GM12872 (cell line): Measurements from ENCODE around the gene DSN1.
A peak's percentile ranks its signal among the peaks of the same experiment; 100 is the strongest.

ENCODE experiments used
- TF ChIP-seq, protein P1 (sequence below): IDR thresholded peaks from 3 replicates; pipeline ENCODE4 v1.5.1; 2011; ENCODE audit warnings: low read depth, mild to moderate bottlenecking, low read length, moderate library complexity; ENCODE audit not compliant: insufficient read depth

The DSN1 gene

GRCh38 chr20:36741072-36741471 is 32.5 kb downstream of the DSN1 start:
- TF ChIP-seq, protein P1, sequence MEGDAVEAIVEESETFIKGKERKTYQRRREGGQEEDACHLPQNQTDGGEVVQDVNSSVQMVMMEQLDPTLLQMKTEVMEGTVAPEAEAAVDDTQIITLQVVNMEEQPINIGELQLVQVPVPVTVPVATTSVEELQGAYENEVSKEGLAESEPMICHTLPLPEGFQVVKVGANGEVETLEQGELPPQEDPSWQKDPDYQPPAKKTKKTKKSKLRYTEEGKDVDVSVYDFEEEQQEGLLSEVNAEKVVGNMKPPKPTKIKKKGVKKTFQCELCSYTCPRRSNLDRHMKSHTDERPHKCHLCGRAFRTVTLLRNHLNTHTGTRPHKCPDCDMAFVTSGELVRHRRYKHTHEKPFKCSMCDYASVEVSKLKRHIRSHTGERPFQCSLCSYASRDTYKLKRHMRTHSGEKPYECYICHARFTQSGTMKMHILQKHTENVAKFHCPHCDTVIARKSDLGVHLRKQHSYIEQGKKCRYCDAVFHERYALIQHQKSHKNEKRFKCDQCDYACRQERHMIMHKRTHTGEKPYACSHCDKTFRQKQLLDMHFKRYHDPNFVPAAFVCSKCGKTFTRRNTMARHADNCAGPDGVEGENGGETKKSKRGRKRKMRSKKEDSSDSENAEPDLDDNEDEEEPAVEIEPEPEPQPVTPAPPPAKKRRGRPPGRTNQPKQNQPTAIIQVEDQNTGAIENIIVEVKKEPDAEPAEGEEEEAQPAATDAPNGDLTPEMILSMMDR: no peak

GRCh38 chr20:36737183-36737499 is 36.4 kb downstream of the DSN1 start:
- TF ChIP-seq, protein P1: no peak

- TF ChIP-seq, protein P1: no peak
Measured at GRCh38 chr20:36736451-36737182, 36.9 kb downstream of the DSN1 start.

DNA sequence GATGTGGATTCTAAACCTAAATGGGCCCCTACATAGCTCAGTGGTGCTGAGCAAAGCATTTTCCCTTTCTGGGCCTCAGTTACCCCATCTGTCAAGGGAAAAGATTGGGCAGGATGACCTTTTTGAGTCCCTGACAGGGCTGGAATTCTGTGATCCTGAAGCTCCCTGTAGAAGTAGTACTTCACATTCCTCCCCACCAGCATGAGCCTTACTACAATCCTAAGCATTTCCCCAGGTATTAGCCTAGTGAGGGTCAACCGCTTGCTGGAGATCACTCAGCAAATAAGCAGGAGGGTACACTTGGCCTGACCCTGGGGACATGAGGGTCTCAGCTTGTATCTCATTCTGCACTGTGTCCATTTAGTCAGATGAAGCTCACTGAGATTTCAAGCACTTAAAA is 41.1 kb downstream of the DSN1 start:
- TF ChIP-seq, protein P1: no peak

DNA sequence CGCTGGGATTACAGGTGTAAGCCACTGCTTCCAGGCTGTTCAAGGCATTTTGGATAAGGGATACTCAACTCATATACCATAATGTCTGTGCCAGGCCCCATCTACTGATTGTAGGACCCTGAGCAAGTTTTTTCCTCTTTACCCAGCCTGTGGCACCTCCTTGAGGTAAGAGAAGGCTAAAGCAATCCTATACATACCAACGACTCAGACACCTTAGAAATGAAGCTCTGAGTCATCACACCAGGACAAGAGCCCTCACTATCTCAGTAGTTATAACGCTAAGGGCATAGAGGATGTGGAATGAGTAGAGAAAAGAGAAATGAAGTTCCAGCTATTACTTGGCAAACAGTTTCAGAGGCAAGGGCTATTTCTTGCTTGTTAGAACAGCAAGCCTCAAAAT is 44.6 kb downstream of the DSN1 start:
- TF ChIP-seq, protein P1: peak; percentile 21; the same call in 1 of the 3 replicates

GRCh38 chr20:36726168-36726567 is 47.4 kb downstream of the DSN1 start:
- TF ChIP-seq, protein P1: no peak

DNA sequence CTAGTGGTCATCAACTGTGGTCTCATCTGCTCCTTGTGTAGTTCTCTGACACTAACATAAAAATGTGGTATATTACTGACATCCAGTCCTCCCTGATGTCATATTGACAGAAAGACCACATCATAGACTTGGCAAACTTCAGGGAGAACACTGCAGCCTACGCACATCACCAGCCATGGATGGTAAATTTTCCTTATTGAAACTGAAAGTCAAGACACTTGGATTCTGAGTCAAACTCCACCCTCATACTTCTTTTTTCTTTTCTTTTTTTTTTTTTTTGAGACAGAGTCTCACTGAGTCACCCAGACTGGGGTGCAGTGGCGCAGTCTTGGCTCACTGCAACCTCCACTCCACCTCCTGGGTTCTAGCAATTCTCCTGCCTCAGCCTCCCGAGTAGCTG is 53.1 kb downstream of the DSN1 start:
- TF ChIP-seq, protein P1: no peak
